T-cell (primary cell): ENCODE measurements around the gene FAM20C. TPM values are rescaled to one million over a fixed set of nuclear protein-coding genes. Genes with fewer than 3 reads are reported as not detected.
"Not testable (repeated sequence)": the region's sequence is repeated elsewhere in the genome, so short reads cannot be mapped to it uniquely, and the experiment has no call there.

ENCODE experiments used
- ATAC-seq, 4 experiments: fragments of 200-7000 bp in 3 of 4; fragments of 150-1000 bp in 1 of 4; cut with Tn5 transposase; replicated peaks in 1 of 4; 1 replicate in 3 of 4; 2 replicates in 1 of 4; pipeline ENCODE4 v1.10.0; 2021; ENCODE audit warnings: moderate library complexity in 3 of 4, mild to moderate bottlenecking in 2 of 4, moderate number of reproducible peaks in 1 of 4
- CTCF ChIA-PET, 2 donors: fragments of 300-600 bp; sonication (Branson Sonifier 250); formaldehyde crosslinking; loops; one replicate each; lab custom pipeline; 2022; ENCODE audit warnings: antibody characterized with exemption in 2 of 2; lab: Charles Lee
- POLR2A ChIA-PET, 2 donors: fragments of 300-600 bp; sonication (Branson Sonifier 250); formaldehyde crosslinking; loops; one replicate each; lab custom pipeline; 2022; ENCODE audit warnings: antibody characterized with exemption in 2 of 2; lab: Charles Lee
- DNase-seq, 35 experiments: peaks; one replicate each; pipeline versions ENCODE4 v3.0.0 to v3.0.0-alpha.2; 2013 to 2023
- H3K27ac ChIP-seq: one replicate; pipeline ENCODE4 v1.5.1; 2013; ENCODE audit warnings: low read length
- H3K27me3 ChIP-seq, 2 experiments: replicated peaks in 1 of 2; 1 replicate in 1 of 2; 2 replicates in 1 of 2; pipeline versions ENCODE4 v1.6.1 to v1.7.0; 2013; ENCODE audit warnings: low read length in 1 of 2, mixed read lengths in 1 of 2; ENCODE audit not compliant: control insufficient read depth in 2 of 2, insufficient read depth in 2 of 2; ENCODE audit errors: extremely low read depth in 1 of 2
- H3K36me3 ChIP-seq, 2 donors: 1 replicate in 1 of 2; 2 replicates in 1 of 2; pipeline versions ENCODE4 v1.6.1 to v1.7.0; 2013; ENCODE audit warnings: low read length in 1 of 2; ENCODE audit not compliant: control insufficient read depth in 2 of 2, insufficient read depth in 1 of 2; ENCODE audit errors: extremely low read depth in 1 of 2
- H3K4me1 ChIP-seq, 2 experiments: 1 replicate in 1 of 2; 2 replicates in 1 of 2; pipeline versions ENCODE4 v1.6.1 to v1.7.0; 2013; ENCODE audit warnings: low read length in 2 of 2, mixed read lengths in 1 of 2; ENCODE audit not compliant: insufficient read depth in 2 of 2, control insufficient read depth in 1 of 2; ENCODE audit errors: extremely low read depth in 1 of 2
- H3K4me3 ChIP-seq, 2 donors: 1 replicate in 1 of 2; 2 replicates in 1 of 2; pipeline versions ENCODE4 v1.5.1 to v1.7.0; 2013; ENCODE audit warnings: mild to moderate bottlenecking in 2 of 2, low read length in 1 of 2, moderate library complexity in 1 of 2; ENCODE audit not compliant: control insufficient read depth in 1 of 2; ENCODE audit errors: extremely low read depth in 1 of 2
- H3K9me3 ChIP-seq: 2 replicates; pipeline ENCODE4 v1.7.0; 2013
- H3K27ac Mint-ChIP-seq, 2 donors: one replicate each; pipeline ENCODE4 v1.8.0; 2020 to 2021; ENCODE audit warnings: mild to moderate bottlenecking in 2 of 2, mixed read lengths in 2 of 2
- H3K27me3 Mint-ChIP-seq, 2 donors: one replicate each; pipeline ENCODE4 v1.8.0; 2021 to 2022; ENCODE audit warnings: mixed read lengths in 2 of 2
- H3K36me3 Mint-ChIP-seq: one replicate; pipeline ENCODE4 v1.8.0; 2021; ENCODE audit warnings: mixed read lengths
- H3K4me1 Mint-ChIP-seq, 3 donors: one replicate each; pipeline ENCODE4 v1.8.0; 2020 to 2022; ENCODE audit warnings: mixed read lengths in 3 of 3, mild to moderate bottlenecking in 1 of 3
- H3K4me3 Mint-ChIP-seq, 3 donors: one replicate each; pipeline ENCODE4 v1.8.0; 2020 to 2022; ENCODE audit warnings: mild to moderate bottlenecking in 3 of 3, mixed read lengths in 3 of 3, moderate library complexity in 3 of 3
- H3K9me3 Mint-ChIP-seq, 3 donors: one replicate each; pipeline ENCODE4 v1.8.0; 2020 to 2022; ENCODE audit warnings: mixed read lengths in 3 of 3
- WGBS: methylation state at CpG from one replicate; pipeline ENCODE4 v1.1.5; 2013; ENCODE audit warnings: missing lambda C conversion rate; ENCODE audit not compliant: insufficient coverage; 5-methylcytosine and 5-hydroxymethylcytosine counted together
- total RNA-seq, 35 experiments: library from RNA in 6 of 35; stranded (reverse) in 6 of 35; fragments of 120-200 nt in 1 of 35; gene quantifications; one replicate each; pipeline versions ENCODE4 v1.2.1 to v1.2.4 and lab custom pipeline; 2013 to 2026

Gene FAM20C
- total RNA-seq, 5 donors from 2014 or later (not counting 1 experiment from before 2014, with no cell fraction given), result 0.18 to 2.0 (median 1.2) TPM

- no peak for ATAC-seq
- H3K27ac ChIP-seq, result no peak overlapping the region
- ChIA-PET CTCF (no interaction called here), POLR2A (no interaction called here)
- H3K27me3 ChIP-seq, result peaks cover 0 to 7% of the 10 kb centered on the region in 2 experiments
- H3K9me3 Mint-ChIP-seq, result no peaks in the 10 kb centered on the region
- H3K36me3 Mint-ChIP-seq, result no peaks in the 10 kb centered on the region
- H3K9me3 ChIP-seq, result no peaks in the 10 kb centered on the region
- no peaks in the 10 kb centered on the region for H3K27me3 Mint-ChIP-seq
- no peaks in the 10 kb centered on the region for H3K4me1 Mint-ChIP-seq
- no peak overlapping the region for H3K4me3 ChIP-seq
- no peaks in the 10 kb centered on the region for H3K4me1 ChIP-seq
- no peak overlapping the region for H3K4me3 Mint-ChIP-seq
- 91% methylated on average over 12 of the region's 13 CpGs for WGBS
- no peak overlapping the region for H3K27ac Mint-ChIP-seq
- DNase-seq, result no peak
- H3K36me3 ChIP-seq, result no peaks in the 10 kb centered on the region
Observed at GRCh38 chr7:241513-241912, 49.1 kb downstream of the FAM20C start.

- H3K4me3 ChIP-seq, H3K9me3 ChIP-seq, H3K9me3 Mint-ChIP-seq, H3K36me3 ChIP-seq, H3K36me3 Mint-ChIP-seq, DNase-seq, ATAC-seq, H3K4me1 Mint-ChIP-seq, CTCF ChIA-PET, POLR2A ChIA-PET, H3K27me3 Mint-ChIP-seq, H3K4me3 Mint-ChIP-seq, H3K27ac ChIP-seq, H3K27me3 ChIP-seq, H3K4me1 ChIP-seq, H3K27ac Mint-ChIP-seq: not testable (repeated sequence)
- no CpG with 5 or more reads among the region's 21 CpGs for WGBS
Observed at GRCh38 chr7:242826-243579, 50.6 kb downstream of the FAM20C start.

GRCh38 chr7:243580-243978 lies 51.2 kb downstream of the FAM20C start:
- CTCF ChIA-PET, H3K27ac ChIP-seq, H3K27ac Mint-ChIP-seq, H3K9me3 Mint-ChIP-seq, H3K4me3 Mint-ChIP-seq, H3K36me3 Mint-ChIP-seq, H3K27me3 ChIP-seq, H3K9me3 ChIP-seq, POLR2A ChIA-PET, H3K4me1 ChIP-seq, H3K4me3 ChIP-seq, H3K4me1 Mint-ChIP-seq, H3K27me3 Mint-ChIP-seq, H3K36me3 ChIP-seq, DNase-seq, ATAC-seq: not testable (repeated sequence)
- 85% methylated on average over 4 of the region's 10 CpGs for WGBS

- H3K9me3 Mint-ChIP-seq, result no peaks in the 10 kb centered on the region
- no peaks in the 10 kb centered on the region for H3K4me1 Mint-ChIP-seq
- H3K27me3 Mint-ChIP-seq, result no peaks in the 10 kb centered on the region
- no peaks in the 10 kb centered on the region for H3K27me3 ChIP-seq
- POLR2A ChIA-PET, result no interaction called here
- CTCF ChIA-PET, result no interaction called here
- ATAC-seq, result no peak
- H3K9me3 ChIP-seq, result no peaks in the 10 kb centered on the region
- no peak for DNase-seq
- no peak overlapping the region for H3K4me3 Mint-ChIP-seq
- H3K4me1 ChIP-seq, result no peaks in the 10 kb centered on the region
- 71% methylated on average over 20 of the region's 22 CpGs for WGBS
- H3K36me3 Mint-ChIP-seq, result no peaks in the 10 kb centered on the region
- no peaks in the 10 kb centered on the region for H3K36me3 ChIP-seq
- no peak overlapping the region for H3K4me3 ChIP-seq
- H3K27ac ChIP-seq, result no peak overlapping the region
- H3K27ac Mint-ChIP-seq, result no peak overlapping the region
Observed at GRCh38 chr7:244974-245373, 52.6 kb downstream of the FAM20C start.

GRCh38 chr7:245574-246295 lies 53.4 kb downstream of the FAM20C start:
- no peak overlapping the region for H3K4me3 Mint-ChIP-seq
- WGBS, result 89% methylated on average over 32 of the region's 36 CpGs
- no peaks in the 10 kb centered on the region for H3K36me3 ChIP-seq
- no peak overlapping the region for H3K27ac Mint-ChIP-seq
- ATAC-seq (no peak), DNase-seq (no peak)
- H3K27ac ChIP-seq, result no peak overlapping the region
- no peaks in the 10 kb centered on the region for H3K27me3 Mint-ChIP-seq
- H3K9me3 Mint-ChIP-seq, result no peaks in the 10 kb centered on the region
- ChIA-PET CTCF (no interaction called here), POLR2A (no interaction called here)
- H3K4me1 ChIP-seq, result no peaks in the 10 kb centered on the region
- H3K9me3 ChIP-seq, result no peaks in the 10 kb centered on the region
- H3K4me1 Mint-ChIP-seq, result no peaks in the 10 kb centered on the region
- no peaks in the 10 kb centered on the region for H3K27me3 ChIP-seq
- H3K4me3 ChIP-seq, result no peak overlapping the region
- H3K36me3 Mint-ChIP-seq, result no peaks in the 10 kb centered on the region

- H3K36me3 Mint-ChIP-seq, result no peaks in the 10 kb centered on the region
- ChIA-PET CTCF (no interaction called here), POLR2A (no interaction called here)
- no peak overlapping the region for H3K27ac Mint-ChIP-seq
- Histone ChIP-seq H3K9me3 (no peaks in the 10 kb centered on the region), H3K4me1 (no peaks in the 10 kb centered on the region), H3K4me3 (no peak overlapping the region), H3K36me3 (no peaks in the 10 kb centered on the region), H3K27me3 (no peaks in the 10 kb centered on the region), H3K27ac (no peak overlapping the region)
- ATAC-seq, result no peak
- DNase-seq, result no peak
- 94% methylated on average over 14 of the region's 22 CpGs for WGBS
- no peak overlapping the region for H3K4me3 Mint-ChIP-seq
- no peaks in the 10 kb centered on the region for H3K9me3 Mint-ChIP-seq
- H3K4me1 Mint-ChIP-seq, result no peaks in the 10 kb centered on the region
- no peaks in the 10 kb centered on the region for H3K27me3 Mint-ChIP-seq
Observed at GRCh38 chr7:246451-246850, 54.1 kb downstream of the FAM20C start.
